Kidney (tissue), 14 donors: ENCODE data around the gene ALPL. TPM values are rescaled to one million over a fixed set of nuclear protein-coding genes. Genes with fewer than 3 reads are reported as not detected.
A peak's percentile ranks its signal among the peaks of the same experiment; 100 is the strongest.

Source experiments
- DNase-seq, 5 donors: peaks; one replicate each; pipeline ENCODE4 v3.0.0-alpha.2; 2013 to 2020
- FAIRE-seq: peaks from 2 replicates; lab custom pipeline; 2012; peaks lifted over from hg19 to GRCh38; lab: Jason Lieb, UNC
- H3K27ac ChIP-seq, 2 donors: one replicate each; pipeline ENCODE4 v1.7.0; 2013; ENCODE audit warnings: low read depth in 2 of 2, low read length in 2 of 2, inconsistent platforms in 1 of 2
- H3K27me3 ChIP-seq: one replicate; pipeline ENCODE4 v1.7.1; 2013; ENCODE audit warnings: low read length, inconsistent platforms; ENCODE audit not compliant: control insufficient read depth, insufficient read depth
- H3K36me3 ChIP-seq, 3 donors: one replicate each; pipeline versions ENCODE4 v1.7.0 to v1.7.1; 2013; ENCODE audit warnings: low read length in 3 of 3, control low read depth in 1 of 3, inconsistent platforms in 1 of 3; ENCODE audit not compliant: insufficient read depth in 3 of 3, control insufficient read depth in 2 of 3
- H3K4me1 ChIP-seq, 3 donors: one replicate each; pipeline versions ENCODE4 v1.7.0 to v1.7.1; 2013; ENCODE audit warnings: low read length in 3 of 3, inconsistent platforms in 1 of 3, low read depth in 1 of 3; ENCODE audit not compliant: control insufficient read depth in 2 of 3, insufficient read depth in 2 of 3
- H3K4me3 ChIP-seq, 3 donors: one replicate each; pipeline versions ENCODE4 v1.7.0 to v1.8.1; 2013; ENCODE audit warnings: low read length in 3 of 3, control low read depth in 1 of 3, inconsistent platforms in 1 of 3
- H3K9ac ChIP-seq, 3 donors: one replicate each; pipeline versions ENCODE4 v1.7.0 to v1.7.1; 2013; ENCODE audit warnings: low read length in 3 of 3, control low read depth in 1 of 3, inconsistent platforms in 1 of 3
- H3K9me3 ChIP-seq, 3 donors: one replicate each; pipeline versions ENCODE4 v1.7.0 to v1.7.1; 2013; ENCODE audit warnings: low read length in 3 of 3, control low read depth in 1 of 3, inconsistent platforms in 1 of 3; ENCODE audit not compliant: control insufficient read depth in 2 of 3, insufficient read depth in 1 of 3
- CTCF ChIP-seq: IDR thresholded peaks from 3 replicates; pipeline ENCODE4 v1.5.1; 2012; ENCODE audit warnings: mild to moderate bottlenecking, moderate library complexity, borderline replicate concordance; ENCODE audit not compliant: insufficient read depth; ENCODE audit errors: extremely low read depth
- intact Hi-C: fragments of 100-400 bp; cut with DNase I; formaldehyde crosslinking; loops from one replicate; pipeline ENCODE4 v1.11.1; 2022
- polyA plus RNA-seq: library from polyadenylated mRNA; stranded (reverse); fragments of 350-450 nt; fragmentation: Illumina TruSeq; extraction: RNeasy Lipid Tissue Mini Kit (QIAGEN cat#74804); gene quantifications from one replicate; pipeline ENCODE4 v1.2.3, GENCODE V29; 2014; ENCODE audit warnings: low read depth, low replicate concordance; ENCODE audit not compliant: insufficient read depth
- total RNA-seq: library from RNA; stranded (reverse); fragmentation: NEBNext Ultra II Directional; extraction: Animal tissue kit (Norgen Biotek cat#: 25700); gene quantifications from one replicate; pipeline ENCODE4 v1.2.1, GENCODE V29; 2021
- donor health status: control.
- donor health status: control.
- donor health status: control.
- donor health status: control.
- donor health status: control.
- donor health status: DM: yes; HTN: yes; CAD: no.
- donor health status: Normal renal cell carcinoma (clear cell type).

ALPL gene
- total and polyA plus RNA-seq, 2 donors from 2014 or later, result 8.4 to 133 TPM

- Histone ChIP-seq H3K36me3 (no peaks in the 10 kb centered on the region), H3K9ac (no peak overlapping the region), H3K4me3 (no peak overlapping the region), H3K9me3 (no peaks in the 10 kb centered on the region), H3K27me3 (no peaks in the 10 kb centered on the region), H3K4me1 (peaks cover 0 to 4% (median 0%) of the 10 kb centered on the region in 3 donors), H3K27ac (no peak overlapping the region)
- TF ChIP-seq CTCF, result no peak
- FAIRE-seq (no peak), DNase-seq (no peak)
- intact Hi-C loops, result no loop called here
Measured at GRCh38 chr1:21496886-21497285, 12.3 kb upstream of the ALPL start.

- Histone ChIP-seq H3K4me3 (no peak overlapping the region), H3K9me3 (no peaks in the 10 kb centered on the region), H3K4me1 (peaks cover 0 to 4% (median 0%) of the 10 kb centered on the region in 3 donors), H3K9ac (no peak overlapping the region), H3K27ac (peak overlapping the region in 1 of 2 donors; percentile 25), H3K27me3 (no peaks in the 10 kb centered on the region), H3K36me3 (no peaks in the 10 kb centered on the region)
- TF ChIP-seq CTCF, result no peak
- intact Hi-C loops, result no loop called here
- DNase-seq (peak in 4 of 5 donors; percentile 78 to 91 (median 84)), FAIRE-seq (no peak)
Measured at GRCh38 chr1:21497466-21498061, 11.7 kb upstream of the ALPL start.

- no peak for TF ChIP-seq CTCF
- no peak overlapping the region for H3K4me3 ChIP-seq
- H3K36me3 ChIP-seq, result no peaks in the 10 kb centered on the region
- H3K9ac ChIP-seq, result no peak overlapping the region
- no peaks in the 10 kb centered on the region for H3K27me3 ChIP-seq
- H3K4me1 ChIP-seq, result peaks cover 0 to 4% (median 0%) of the 10 kb centered on the region in 3 donors
- no peaks in the 10 kb centered on the region for H3K9me3 ChIP-seq
- peak in 1 of 5 donors; percentile 26 for DNase-seq
- intact Hi-C loops, result no loop called here
- no peak for FAIRE-seq
- no peak overlapping the region for H3K27ac ChIP-seq
Measured at GRCh38 chr1:21499283-21499950, 9.8 kb upstream of the ALPL start.
